ENCODE measurements around the gene PRIMPOL.

The PRIMPOL gene

DNA sequence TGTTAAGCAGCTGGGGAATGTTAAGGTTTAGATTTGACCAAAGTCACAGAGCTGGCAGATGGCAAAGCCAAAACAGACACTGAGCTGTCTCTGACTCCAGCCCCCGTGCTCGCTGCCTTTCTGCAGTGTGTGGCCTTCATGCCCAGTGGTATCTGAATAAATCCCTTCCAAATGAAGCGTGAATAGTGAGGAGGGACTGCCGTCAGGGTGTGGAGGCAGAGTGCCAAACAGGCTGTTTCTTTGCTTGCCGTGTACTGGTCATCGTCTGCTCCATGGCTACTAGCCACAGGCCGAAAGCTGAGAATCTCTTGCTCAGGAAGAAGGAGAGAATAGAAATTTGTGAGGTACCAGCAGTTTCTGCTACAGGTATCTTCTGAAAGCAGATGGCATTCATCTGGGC lies 19.7 kb downstream of the PRIMPOL start:
- no peak for DNase-seq

DNA sequence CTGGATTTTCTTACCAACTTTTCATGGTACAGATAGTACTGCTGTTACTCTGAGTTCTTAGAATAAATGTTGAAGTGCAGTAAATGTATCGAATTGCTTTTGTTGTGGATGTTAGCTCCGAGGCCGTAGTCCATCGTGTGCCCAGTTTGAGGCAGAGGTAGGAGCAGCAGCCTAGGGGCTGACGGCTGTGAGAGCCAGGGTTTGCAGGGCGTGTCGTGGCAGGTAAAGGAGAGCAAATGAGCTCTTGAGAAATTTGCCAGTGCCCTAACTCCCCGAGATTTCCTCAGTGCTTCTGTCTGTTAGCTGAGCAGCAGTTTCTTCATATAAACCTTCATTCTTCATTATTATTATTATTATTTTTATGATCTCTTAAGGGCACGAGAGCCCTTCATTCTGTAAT lies 21.6 kb downstream of the PRIMPOL start:
- DNase-seq, result no peak

DNA sequence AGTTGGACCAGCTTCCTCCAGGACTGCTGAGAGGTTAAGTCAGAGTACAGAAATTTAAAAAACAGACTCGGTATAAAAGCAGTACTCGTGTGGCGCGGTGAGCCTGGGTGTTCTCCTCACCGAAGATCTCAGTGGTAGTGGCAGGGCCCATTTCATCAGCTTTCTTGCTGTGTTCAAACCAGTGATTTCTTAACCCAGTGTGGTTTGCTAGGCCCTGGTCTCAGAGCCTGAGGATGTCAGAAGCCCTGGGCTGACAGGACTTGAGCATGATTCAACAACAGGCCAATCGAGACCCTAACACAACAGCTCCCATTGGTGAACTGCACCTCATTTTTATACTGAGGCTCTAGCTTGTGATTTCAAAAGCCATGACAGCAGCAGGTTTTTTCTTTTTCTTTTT lies 23.2 kb downstream of the PRIMPOL start:
- no peak for DNase-seq

DNA sequence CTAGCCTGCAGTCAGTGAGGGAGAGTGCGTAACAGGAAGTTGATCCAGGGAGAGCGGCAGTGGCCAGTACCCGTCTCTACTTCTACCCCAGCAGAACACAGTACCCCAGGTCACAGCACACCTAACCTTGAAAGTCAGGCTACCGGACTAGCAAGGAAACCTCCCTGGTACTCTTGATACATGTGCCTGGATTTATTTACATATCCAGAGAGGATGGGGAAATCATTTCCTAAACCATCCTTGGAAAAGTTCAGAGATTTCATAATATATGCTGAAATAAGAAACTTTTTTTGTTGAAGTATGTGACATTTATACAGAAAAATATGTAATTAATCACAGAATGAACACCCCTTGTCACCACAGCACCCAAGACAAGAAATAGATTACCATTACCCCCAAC lies 24.5 kb downstream of the PRIMPOL start:
- DNase-seq, result no peak

DNA sequence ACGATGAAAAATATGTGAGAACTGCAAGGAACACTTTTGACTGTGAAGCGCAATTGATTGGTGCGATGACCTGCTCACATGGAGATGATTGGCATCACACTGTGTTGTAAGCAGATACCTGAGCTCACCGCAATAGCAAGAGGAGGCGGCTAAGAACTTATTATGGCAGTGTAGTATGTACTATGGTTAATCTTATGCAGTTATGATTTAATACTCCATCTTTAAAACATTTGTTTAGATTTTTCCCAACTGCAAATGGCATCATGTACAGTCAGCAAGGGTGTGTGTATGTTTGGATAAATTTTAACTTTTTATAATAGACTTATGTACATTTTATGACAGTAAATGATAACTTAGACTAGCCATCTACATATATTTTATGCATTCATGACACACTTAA lies 25.5 kb downstream of the PRIMPOL start:
- no peak for DNase-seq

DNA sequence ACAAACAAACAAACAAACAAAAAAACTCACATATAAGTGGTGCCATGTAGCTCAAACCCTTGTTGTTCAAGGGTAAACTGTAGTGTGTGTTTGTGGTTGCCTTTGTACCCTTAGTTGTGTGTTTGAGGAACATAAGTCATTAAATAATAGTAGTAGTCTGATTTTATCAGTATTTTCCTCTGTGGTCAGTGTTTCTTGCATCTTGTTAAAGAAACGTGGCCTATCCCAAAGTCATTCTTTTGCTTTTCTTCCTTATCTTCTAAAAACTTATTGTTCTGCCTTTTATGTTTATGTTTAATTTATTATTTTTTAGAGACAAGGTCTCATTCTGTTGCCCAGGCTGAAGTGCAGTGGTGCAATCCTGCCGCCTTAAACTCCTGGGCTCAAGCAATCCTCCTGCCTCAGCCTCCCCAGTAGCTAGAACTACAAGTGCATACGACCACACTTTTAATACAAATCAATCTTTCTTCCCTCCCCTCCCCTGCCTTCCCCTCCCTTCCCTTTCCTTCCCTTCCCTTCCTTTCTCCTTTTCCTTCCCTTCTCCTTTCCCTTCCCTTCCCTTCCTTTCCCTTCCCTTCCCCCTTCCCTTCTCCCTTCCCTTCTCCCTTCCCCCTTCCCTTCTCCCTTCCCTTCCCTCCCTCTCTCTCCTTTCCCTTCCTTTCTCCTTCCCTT lies 26.4 kb downstream of the PRIMPOL start:
- DNase-seq, result no peak

DNA sequence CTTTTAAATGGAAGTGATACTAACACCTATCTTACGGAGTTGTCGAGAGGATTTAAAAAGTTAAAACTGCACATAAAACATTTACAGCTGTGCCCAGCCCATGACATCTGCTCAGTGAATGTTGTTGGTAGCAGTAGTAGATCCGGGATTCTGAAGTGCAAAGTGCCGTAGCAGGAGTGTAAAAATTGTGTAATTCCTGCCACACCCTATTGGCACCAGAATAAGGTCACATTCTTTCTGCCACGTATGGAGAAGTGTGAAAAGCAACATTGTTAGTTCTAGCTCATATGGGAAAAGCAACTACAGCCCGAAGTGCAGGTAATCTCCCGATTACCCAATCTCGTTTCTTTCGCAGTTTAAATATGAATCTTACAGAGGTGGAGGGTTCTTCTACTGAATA lies 31.2 kb downstream of the PRIMPOL start:
- no peak for DNase-seq

DNA sequence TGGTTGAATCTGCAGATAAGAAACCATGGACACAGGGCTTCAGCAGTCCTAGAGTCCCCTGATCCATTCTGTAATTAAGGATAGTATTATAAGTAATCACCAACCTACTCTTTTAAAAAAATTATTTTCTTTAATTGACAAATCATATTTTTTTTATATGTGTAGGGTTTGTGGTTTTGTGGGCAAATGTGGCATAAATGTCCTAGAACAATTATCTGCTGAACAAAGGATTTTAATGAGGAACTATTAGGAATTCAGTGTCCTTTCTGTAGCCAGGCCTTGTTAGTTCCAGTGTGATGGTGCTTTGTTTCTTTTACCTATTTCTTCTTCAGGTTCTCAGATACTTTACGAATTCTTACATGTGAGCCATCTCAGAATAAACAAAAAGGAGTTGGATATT lies 32.4 kb downstream of the PRIMPOL start:
- DNase-seq, result no peak

DNA sequence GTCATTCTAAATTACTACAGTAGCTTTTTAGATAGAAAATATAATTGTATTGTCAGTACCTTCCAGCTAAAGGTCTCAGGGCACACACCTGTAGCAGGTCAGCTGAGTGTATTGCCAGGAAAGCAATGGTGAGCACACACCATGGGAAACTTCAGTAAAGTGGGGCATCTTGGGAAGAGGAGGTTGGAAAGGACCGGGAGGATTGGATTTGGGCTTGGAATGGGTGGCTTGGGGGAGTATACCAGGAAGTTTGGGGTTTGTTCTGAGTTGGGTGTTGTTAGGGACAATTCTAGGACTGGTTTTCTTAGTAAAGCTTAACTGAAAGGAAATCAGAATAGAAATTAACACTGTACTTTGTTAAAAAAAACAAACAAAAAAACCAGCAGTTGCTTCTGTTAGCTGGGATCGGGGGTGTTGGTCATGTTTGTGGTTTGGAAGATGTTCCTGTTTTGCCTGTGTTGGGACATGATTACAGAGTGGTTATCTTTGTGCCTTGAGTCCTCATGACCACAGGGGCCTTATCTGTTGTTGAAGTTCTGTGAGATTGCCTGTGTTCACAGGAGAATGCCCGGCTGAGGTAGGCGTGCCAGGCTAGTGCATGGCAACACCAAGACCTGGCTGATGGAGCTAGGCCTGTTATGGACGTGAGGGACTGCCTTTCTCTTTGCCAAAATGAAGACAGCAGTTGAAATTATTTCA lies 35.1 kb downstream of the PRIMPOL start:
- no peak for DNase-seq

DNA sequence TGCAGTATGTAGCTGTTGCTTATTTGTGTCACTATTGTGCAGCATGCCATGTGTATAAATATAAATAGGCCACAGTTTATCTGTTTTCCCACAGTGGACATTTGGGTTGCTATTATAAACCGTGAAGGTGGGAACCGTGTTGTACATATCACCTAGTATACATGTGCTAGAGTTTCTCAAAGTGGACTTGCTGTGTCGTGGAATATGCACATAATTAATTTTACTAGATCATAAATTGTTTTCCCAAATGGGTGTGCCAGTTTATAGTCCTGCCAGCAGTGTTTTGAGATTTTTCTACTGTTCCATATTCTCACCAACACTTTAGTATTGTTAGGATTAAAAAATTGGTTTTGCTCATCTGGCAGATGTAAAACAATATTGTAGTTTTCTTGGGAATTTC lies 38.5 kb downstream of the PRIMPOL start:
- DNase-seq, result no peak

DNA sequence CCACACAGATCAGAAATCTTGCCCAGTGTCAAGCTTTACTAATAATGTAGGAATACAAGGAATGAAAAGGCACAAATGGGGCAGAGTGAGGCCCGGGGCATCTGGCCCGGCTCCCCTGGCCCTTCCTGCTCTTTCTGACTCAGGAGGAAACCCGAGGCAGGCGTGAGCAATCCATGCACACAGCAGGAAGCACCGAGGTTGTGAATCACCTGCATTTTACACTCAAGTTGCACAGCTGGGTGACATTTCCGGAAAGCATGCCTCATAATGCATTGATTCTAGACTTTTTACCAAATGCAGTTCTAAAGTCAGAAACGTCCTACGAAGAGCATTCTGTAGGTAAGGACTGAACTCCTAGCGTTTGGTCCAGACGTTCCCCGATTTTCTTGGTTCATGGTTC lies 38.9 kb downstream of the PRIMPOL start:
- DNase-seq, result no peak

DNA sequence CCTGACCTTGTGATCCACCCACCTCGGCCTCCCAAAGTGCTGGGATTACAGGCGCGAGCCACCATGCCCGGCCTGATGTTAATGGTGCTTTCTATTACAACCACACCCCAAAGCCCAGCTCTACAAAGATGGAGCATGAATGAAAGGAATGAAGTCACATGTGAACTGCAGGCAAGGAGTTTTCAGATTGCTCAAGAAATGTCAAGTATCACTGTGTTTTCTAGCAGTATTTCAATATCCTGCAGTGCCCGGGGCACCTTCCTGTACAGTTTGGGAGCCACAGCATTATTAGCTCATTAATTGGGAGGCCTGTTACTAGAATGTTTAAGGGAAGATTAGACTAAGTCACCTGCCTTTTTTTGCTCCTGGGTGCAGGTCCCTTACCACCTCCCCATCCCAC lies 40.1 kb downstream of the PRIMPOL start:
- DNase-seq, result no peak

DNA sequence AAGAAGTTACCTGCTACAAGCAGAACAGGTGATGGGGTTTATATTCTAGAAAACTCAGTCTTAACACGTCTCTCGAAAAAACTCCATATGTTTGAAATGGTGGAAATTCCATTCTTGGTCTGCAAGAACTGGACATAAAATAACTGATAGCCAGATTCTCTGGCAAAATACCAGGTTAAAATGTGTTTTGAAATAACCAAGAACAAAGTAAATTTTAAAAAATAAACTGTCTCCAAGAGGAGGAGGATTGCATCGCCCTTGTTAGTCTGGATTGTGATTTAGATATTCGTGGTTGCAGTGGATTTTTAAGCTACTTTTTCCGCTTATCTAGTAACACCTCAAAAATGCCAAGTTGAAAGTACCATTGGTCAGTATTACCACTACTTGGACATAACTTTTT lies 43.5 kb downstream of the PRIMPOL start:
- DNase-seq, result no peak

DNA sequence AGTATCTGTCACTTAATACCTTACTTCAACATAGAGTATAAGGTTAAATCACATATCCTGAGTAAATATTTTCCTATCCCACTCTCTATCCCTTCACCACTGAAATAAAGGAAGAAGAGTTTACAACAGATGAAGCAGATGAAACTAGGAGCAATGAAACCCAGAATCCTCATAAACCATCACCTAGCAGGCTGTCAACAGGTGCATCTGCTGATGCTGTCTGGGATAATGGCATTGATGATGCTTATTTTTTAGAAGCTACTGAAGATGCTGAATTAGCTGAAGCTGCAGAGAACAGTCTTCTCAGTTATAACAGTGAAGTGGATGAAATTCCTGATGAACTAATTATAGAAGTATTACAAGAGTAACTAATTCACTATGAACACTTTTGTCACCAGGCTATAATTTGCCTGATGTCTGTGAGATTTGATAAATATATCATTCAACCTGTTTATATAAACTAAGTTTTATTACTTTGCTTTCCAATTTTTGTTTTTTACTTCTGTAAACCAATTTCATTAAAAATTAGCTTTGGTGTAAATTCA lies 44.9 kb downstream of the PRIMPOL start:
- no peak for DNase-seq

DNA sequence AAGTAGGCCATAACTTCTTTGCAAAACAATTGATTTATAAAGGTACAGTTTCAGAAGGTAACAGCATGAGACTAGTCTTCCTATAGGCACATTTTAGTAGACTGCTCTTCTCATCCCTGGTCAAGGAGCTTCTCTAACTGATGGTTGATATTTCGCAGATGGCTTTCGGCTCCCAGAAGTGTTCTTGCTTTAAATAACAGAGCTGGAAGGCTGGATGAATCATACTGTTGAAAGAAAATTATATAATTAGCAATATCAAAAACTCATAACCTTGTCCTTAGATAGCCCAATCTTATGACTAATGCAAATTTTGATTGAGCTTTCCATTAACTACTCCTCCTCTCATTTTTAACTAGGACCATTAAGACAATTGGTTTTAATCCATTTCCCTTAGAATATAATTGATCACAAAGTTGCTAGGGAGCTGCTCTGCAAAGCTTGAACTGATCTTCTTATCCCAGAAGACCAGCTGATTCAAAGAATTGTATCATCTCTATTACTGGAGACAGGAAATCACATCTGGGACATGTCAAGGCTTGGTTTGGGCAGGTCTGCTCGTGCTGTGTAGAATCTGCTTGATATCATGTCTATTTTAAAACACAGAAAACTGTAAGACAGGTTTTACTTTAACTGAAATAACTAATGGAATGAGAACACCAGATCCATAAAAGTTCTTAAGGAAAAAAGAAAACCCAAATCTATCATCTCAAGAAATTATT lies 45.8 kb downstream of the PRIMPOL start:
- no peak for DNase-seq

DNA sequence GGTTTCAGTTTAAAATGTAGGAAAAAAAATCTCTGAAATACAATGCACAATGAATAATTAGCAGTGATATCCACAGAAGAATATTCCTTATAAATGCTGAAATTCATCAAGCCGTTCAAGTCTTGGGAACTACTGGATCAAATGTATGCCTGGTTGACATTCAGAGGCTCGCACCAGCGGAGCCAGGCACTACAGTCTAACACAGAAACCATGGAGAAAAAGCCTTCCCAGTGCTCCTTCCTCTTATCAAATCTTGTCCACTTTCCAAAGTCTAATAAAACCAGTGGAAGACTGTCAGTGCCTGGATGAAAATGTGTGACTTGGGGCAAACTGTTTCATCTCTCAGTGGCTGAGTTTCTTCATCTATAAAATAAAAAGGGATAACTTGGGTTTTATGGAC lies 48.4 kb downstream of the PRIMPOL start:
- no peak for DNase-seq

DNA sequence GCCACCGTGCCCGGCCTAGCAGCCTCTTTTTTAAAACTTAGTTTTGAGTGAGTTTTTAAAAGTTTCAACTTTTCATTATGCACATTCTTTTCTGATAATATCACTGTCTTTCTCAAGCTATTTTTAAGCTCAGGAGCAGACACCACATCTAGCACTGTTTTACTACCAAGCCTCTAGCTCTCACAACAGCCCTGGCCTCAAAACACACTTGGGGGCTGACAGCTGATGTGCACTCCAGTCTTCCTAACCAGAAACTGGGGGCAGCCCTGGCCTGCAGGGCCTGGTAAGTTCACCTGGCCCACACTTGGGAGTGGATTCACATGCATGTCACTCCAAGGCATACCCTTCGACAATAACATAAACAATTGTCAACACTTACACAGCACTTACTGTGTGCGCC lies 50.4 kb downstream of the PRIMPOL start:
- DNase-seq, result no peak

DNA sequence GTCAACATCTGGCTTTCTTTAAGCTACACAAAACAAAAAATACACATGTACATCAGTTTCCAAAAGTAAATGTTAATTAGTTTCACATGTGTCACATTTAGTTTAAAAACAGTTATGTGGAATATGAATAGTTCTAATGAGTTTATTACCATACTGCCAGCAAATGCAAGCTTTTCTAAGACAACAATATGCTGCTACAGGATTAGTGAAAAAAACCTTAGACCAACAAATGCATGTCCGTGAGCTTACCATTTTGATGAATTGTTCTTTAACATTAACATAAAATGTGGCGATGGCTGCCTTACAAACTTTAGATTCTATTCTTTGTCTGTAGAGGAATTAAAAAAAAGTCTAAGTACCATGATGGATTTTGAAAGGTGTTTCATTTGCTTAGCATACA lies 52.6 kb downstream of the PRIMPOL start:
- no peak for DNase-seq

DNA sequence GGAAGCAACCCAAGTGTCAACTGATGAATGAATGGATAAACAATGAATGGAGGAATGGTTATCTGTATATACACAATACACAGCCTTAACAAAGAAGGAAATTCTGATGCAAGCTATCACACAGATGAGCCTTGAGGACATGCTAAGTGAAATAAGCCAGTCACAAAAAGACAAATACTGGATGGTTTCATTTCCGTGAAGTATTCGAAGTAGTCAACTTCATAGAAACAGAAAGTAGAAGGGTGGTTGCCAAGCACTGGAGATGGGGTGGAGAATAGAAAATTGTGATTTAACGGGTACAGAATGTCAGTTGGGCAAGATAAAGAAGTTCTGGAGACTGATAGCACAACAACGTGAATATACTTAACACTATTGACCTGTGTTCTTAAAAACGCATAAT lies 56.2 kb downstream of the PRIMPOL start:
- no peak for DNase-seq

DNA sequence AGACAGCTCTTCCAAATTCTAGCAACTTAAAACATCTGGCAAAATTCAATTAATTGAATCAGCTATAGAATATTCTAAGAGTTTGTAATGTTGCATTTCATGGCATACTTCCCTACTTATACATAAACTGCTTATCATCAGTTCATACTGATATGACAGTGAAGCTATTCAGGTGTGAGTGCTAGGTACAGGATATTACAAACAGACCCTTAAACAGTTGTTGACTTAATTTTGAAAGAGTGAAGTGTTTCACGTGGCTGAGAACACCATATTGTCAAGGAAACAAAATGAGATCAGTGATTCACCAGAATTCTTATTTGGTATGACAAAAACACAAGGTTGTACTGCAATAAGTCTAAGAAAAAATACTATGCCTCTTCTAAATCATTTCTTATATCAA lies 56.9 kb downstream of the PRIMPOL start:
- no peak for DNase-seq

DNA sequence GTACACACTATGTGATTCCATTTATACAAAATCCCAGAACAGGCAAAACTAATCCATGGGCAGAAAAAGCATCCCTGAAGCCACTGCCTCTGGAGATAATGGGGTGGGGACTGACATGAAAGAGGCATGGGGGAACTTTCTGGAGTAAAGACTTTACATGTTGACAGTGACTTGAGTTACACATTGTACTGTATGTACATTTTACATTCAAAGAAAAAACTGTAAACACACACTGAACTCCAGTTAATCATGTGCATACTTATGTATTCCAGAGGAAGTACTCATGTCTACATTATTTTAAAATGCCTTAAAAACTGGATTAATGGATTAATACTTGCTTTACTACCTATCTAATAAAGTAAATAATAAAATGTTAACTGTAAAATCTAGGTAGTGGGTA lies 62.8 kb downstream of the PRIMPOL start:
- DNase-seq, result no peak

DNA sequence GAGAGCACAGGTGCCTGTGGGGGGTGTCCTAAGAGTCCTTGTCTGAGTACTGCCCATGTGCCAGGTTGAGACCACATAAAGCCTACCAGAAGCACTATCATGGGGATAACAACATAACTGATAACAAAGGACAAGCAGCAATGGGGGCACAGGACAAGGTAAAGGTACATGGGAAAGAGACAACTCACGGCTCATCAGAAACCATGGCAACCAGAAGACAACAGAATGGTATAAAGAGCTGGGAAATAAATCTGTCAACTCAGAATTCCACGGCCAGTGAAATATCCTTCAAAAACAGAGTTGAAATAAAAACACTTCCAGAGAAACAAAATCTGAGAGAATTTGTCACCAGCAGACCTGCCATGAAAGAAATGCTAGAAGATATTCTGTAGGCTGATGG lies 64.3 kb downstream of the PRIMPOL start:
- no peak for DNase-seq

DNA sequence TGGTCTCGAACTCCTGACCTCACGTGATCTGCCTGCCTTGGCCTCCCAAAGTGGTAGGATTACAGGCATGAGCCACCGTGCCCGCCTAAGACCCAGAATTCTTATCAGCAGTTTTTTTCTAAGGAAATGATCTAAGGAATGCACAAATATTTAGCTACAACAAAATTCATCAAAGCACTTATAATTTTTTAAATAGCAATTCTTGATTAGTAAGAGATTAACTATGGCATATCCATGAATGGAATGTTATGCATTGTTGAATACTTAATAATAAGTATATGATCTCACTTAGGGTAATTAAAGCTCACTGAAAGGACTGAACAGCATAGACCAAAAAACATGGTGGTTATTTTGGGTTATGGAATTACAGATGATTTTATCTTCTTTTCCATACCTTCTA lies 66.0 kb downstream of the PRIMPOL start:
- no peak for DNase-seq

DNA sequence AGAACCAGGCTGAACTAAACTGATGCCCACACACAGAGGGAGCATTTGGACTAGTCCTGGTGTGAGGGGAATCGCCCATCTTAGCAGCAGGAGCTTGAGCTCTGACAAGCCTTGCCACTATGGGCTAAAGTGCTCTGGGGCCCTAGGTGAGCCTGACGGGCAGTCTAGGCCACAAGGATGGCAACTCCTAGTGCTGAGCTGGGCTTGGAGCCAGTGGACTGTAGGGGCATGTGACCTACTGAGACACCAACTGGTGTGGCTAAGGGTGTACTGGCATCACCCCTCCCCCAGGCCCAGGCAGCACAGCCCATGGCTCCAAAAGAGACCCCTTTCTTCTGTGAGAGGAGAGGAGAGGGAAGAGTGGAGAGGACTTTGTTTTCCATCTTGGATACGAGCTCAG lies 69.9 kb downstream of the PRIMPOL start:
- no peak for DNase-seq
